ENCODE data around the gene FAM240A. TPM values are rescaled to one million over a fixed set of nuclear protein-coding genes. Genes with fewer than 3 reads are reported as not detected.

The FAM240A gene
- total RNA-seq, 1 experiment from 2014 or later, result not detected

DNA sequence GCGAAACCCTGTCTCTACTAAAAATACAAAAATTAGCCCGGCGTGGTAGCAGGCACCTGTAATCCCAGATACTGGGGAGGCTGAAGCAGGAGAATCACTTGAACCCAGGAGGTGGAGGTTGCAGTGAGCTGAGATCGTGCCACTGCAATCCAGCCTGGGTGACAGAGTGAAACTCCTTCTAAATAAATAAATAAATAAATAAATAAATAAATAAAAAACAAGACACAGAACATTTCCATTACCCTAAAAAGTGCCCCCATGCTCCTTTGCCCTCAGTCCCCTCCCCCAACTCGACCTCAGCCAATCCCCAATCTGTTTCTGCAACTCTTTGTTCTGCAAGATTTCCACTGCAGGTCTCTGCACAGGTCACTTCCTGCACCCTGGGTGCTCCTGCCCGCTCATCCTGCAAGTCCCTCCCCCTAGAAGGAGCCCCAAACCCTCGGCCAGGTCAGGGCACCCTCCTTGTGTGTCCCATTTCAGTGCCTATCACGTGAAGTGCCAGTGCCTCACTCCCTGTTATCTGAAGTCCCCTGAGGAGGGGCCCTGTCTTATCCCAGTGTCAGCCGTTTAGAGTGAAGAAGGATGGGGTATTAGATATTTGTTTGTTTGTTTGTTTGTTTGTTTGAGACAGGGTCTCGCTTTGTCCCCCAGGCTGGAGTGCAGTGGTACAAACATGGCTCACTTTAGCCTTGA lies 1.1 kb downstream of the FAM240A start:
- Histone ChIP-seq H3K36me3 (ENCODE audit: low read depth, low read length) (no peaks in the 10 kb centered on the region), H3K9me2 (replicated peaks; ENCODE audit: low read length) (no peaks in the 10 kb centered on the region), H3K4me2 (ENCODE audit: low read length) (no peak overlapping the region), H3K9ac (ENCODE audit: low read length) (no peak overlapping the region), H4K20me1 (ENCODE audit: low read length) (no peaks in the 10 kb centered on the region), H3K27me3 (ENCODE audit: low read length) (peaks cover 33% of the 10 kb centered on the region), H3F3A (ENCODE audit: low read length, unreplicated experiment) (no peaks in the 10 kb centered on the region), H3K27ac (ENCODE audit: low read length) (no peak overlapping the region), H3K9me3 (ENCODE audit: low read length) (no peaks in the 10 kb centered on the region), H3K4me1 (ENCODE audit: insufficient read depth, low read length) (no peaks in the 10 kb centered on the region), H2AFZ (ENCODE audit: low read length) (no peak overlapping the region), H3K79me2 (ENCODE audit: low read length) (no peaks in the 10 kb centered on the region), H3K4me3 (ENCODE audit: low read length) (no peak overlapping the region)
- CTCF ChIA-PET, result no interaction called here
- no TSS peak for BruUV-seq (replicated peaks)
- no peak for ATAC-seq
- intact Hi-C loops (cut with micrococcal nuclease), result no loop called here
- POLR2A ChIA-PET (ENCODE audit: unreplicated experiment), result no interaction called here
- no peak for DNase-seq
- TF ChIP-seq, protein P1, sequence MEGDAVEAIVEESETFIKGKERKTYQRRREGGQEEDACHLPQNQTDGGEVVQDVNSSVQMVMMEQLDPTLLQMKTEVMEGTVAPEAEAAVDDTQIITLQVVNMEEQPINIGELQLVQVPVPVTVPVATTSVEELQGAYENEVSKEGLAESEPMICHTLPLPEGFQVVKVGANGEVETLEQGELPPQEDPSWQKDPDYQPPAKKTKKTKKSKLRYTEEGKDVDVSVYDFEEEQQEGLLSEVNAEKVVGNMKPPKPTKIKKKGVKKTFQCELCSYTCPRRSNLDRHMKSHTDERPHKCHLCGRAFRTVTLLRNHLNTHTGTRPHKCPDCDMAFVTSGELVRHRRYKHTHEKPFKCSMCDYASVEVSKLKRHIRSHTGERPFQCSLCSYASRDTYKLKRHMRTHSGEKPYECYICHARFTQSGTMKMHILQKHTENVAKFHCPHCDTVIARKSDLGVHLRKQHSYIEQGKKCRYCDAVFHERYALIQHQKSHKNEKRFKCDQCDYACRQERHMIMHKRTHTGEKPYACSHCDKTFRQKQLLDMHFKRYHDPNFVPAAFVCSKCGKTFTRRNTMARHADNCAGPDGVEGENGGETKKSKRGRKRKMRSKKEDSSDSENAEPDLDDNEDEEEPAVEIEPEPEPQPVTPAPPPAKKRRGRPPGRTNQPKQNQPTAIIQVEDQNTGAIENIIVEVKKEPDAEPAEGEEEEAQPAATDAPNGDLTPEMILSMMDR (conservative IDR thresholded peaks at IDR 0.05; ENCODE audit: low read depth, low read length), result no peak
- no peak for TF ChIP-seq EZH2phosphoT487 (IDR thresholded peaks at IDR 0.05; ENCODE audit: borderline replicate concordance, low read length)
- TF ChIP-seq EZH2 (IDR thresholded peaks at IDR 0.05; ENCODE audit: low read length, unreplicated experiment), result no peak

DNA sequence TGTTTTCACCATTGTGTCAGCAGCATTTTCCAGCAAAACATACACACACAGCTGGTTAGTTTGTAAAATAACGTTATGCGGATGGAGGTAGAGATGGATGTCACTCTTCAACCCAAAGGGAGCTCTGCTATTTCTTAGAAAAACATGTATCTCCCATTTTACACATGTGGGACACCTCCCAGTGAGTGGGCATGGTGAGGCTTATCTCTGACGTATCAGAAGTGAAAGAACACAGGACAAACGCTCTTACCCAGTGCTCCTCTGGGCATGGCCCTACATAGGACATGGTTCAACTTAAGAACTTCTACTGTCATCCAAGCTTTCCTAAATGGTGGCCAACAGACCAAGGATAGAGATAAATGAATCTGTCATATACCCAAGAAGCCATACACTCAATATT lies 2.1 kb downstream of the FAM240A start:
- Histone ChIP-seq H3K9me2 (replicated peaks; ENCODE audit: low read length) (no peaks in the 10 kb centered on the region), H3K4me3 (ENCODE audit: low read length) (no peak overlapping the region), H3K4me2 (ENCODE audit: low read length) (no peak overlapping the region), H4K20me1 (ENCODE audit: low read length) (no peaks in the 10 kb centered on the region), H3K4me1 (ENCODE audit: insufficient read depth, low read length) (no peaks in the 10 kb centered on the region), H3K36me3 (ENCODE audit: low read depth, low read length) (no peaks in the 10 kb centered on the region), H3K9me3 (ENCODE audit: low read length) (no peaks in the 10 kb centered on the region), H2AFZ (ENCODE audit: low read length) (no peak overlapping the region), H3K27ac (ENCODE audit: low read length) (no peak overlapping the region), H3K9ac (ENCODE audit: low read length) (no peak overlapping the region), H3K27me3 (ENCODE audit: low read length) (peaks cover 37% of the 10 kb centered on the region), H3F3A (ENCODE audit: low read length, unreplicated experiment) (no peaks in the 10 kb centered on the region), H3K79me2 (ENCODE audit: low read length) (no peaks in the 10 kb centered on the region)
- no peak for DNase-seq
- POLR2A ChIA-PET (ENCODE audit: unreplicated experiment), result no interaction called here
- CTCF ChIA-PET, result no interaction called here
- TF ChIP-seq EZH2 (IDR thresholded peaks at IDR 0.05; ENCODE audit: low read length, unreplicated experiment) (no peak), EZH2phosphoT487 (IDR thresholded peaks at IDR 0.05; ENCODE audit: borderline replicate concordance, low read length) (no peak)
- TF ChIP-seq, protein P1 (conservative IDR thresholded peaks at IDR 0.05; ENCODE audit: low read depth, low read length), result no peak
- intact Hi-C loops (cut with micrococcal nuclease), result no loop called here
- no peak for ATAC-seq
- BruUV-seq (replicated peaks), result no TSS peak

DNA sequence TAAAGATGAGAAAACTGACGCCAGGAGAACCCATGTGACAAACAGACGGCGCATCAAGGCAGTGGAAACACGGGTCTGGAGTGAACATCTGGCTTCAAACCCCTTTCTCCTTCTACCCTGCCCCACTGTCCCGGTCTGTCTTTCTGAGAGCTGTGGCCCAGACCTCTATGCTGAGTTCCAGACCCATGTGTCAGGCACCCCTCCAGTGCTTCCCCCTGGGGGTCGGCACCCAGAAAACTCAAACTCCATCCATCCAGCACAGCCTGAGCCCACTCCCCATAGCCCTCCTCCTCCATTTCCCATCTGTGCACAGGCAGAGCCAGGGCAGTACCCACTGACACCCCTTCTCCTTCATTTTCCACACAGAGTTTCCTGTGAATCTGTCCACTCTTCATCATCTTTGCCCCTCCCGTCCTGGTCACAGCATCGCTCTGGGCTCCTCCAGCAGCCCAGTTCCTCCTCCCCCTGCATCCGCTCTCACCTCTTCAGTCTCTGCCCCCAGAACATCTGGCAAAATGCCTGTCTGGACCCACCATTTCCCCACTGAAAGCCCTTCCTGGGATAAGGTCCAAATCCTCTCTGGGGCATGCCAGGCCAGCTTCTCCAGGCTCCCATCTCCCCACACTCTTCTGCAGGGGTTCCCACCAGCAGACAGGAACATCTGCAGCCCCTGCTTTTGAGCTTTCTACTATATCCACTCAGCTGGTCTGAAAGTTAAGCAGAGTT lies 2.9 kb downstream of the FAM240A start:
- no peaks in the 10 kb centered on the region for H4K20me1 ChIP-seq (ENCODE audit: low read length)
- TF ChIP-seq, protein P1 (conservative IDR thresholded peaks at IDR 0.05; ENCODE audit: low read depth, low read length), result no peak
- TF ChIP-seq EZH2 (IDR thresholded peaks at IDR 0.05; ENCODE audit: low read length, unreplicated experiment) (no peak), EZH2phosphoT487 (IDR thresholded peaks at IDR 0.05; ENCODE audit: borderline replicate concordance, low read length) (no peak)
- no peak overlapping the region for H2AFZ ChIP-seq (ENCODE audit: low read length)
- H3K9ac ChIP-seq (ENCODE audit: low read length), result no peak overlapping the region
- ATAC-seq (no peak), DNase-seq (no peak)
- intact Hi-C loops (cut with micrococcal nuclease), result no loop called here
- POLR2A ChIA-PET (ENCODE audit: unreplicated experiment), result interaction anchor here (0.6 kb wide), 1 partner anchor 10 kb away, joined by 4 read pairs; no protein-coding TSS in a partner anchor
- CTCF ChIA-PET, result no interaction called here
- no peaks in the 10 kb centered on the region for H3F3A ChIP-seq (ENCODE audit: low read length, unreplicated experiment)
- BruUV-seq (replicated peaks), result no TSS peak
- no peak overlapping the region for H3K4me3 ChIP-seq (ENCODE audit: low read length)
- H3K4me1 ChIP-seq (ENCODE audit: insufficient read depth, low read length), result no peaks in the 10 kb centered on the region
- no peaks in the 10 kb centered on the region for H3K79me2 ChIP-seq (ENCODE audit: low read length)
- peaks cover 40% of the 10 kb centered on the region for H3K27me3 ChIP-seq (ENCODE audit: low read length)
- no peaks in the 10 kb centered on the region for H3K36me3 ChIP-seq (ENCODE audit: low read depth, low read length)
- no peaks in the 10 kb centered on the region for H3K9me2 ChIP-seq (replicated peaks; ENCODE audit: low read length)
- H3K4me2 ChIP-seq (ENCODE audit: low read length), result no peak overlapping the region
- no peaks in the 10 kb centered on the region for H3K9me3 ChIP-seq (ENCODE audit: low read length)
- no peak overlapping the region for H3K27ac ChIP-seq (ENCODE audit: low read length)

Data from PC-3 (cell line).